ENCODE results near the gene CCDC57. TPM values are rescaled to one million over a fixed set of nuclear protein-coding genes. Genes with fewer than 3 reads are reported as not detected.
A peak's percentile ranks its signal among the peaks of the same experiment; 100 is the strongest.
"Not testable (repeated sequence)": the region's sequence is repeated elsewhere in the genome, so short reads cannot be mapped to it uniquely, and the experiment has no call there.

CCDC57 gene, protein sequence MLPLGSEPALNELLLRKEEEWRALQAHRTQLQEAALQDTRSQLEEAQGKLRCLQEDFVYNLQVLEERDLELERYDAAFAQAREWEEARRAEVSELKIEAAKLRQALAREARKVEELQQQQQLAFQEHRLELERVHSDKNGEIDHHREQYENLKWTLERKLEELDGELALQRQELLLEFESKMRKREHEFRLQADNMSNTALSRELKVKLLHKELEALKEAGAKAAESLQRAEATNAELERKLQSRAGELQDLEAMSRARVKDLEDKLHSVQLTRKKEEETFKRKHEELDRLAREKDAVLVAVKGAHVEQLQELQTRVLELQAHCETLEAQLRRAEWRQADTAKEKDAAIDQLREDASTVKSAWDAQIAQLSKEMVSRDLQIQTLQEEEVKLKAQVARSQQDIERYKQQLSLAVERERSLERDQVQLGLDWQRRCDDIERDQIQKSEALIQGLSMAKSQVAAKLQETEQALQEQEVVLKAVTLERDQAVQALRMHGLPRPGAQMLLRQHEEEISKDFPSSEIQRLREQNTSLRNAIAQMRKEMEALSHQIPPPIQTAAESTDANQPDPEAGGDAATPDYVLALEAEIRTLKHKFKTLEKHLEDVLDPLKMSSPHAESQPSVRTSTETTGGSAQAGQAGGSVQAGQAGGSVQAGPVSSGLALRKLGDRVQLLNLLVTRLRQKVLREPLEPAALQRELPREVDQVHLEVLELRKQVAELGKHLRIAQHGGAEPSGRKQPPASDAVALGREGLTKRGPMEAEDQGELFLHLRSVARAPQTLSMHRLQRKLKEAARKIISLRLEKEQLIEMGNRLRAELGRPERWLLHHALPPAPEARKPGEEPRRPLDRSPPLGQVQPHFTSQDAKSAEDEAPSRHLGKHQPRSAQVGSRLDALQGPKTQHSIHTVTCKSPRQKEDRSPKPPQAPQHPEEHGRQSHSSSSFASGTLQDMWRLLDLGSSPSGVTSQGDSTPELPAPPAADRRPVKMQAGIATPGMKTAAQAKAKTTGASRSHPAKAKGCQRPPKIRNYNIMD
- total RNA-seq (ENCODE audit: unreplicated experiment), result 37.2 TPM
- long read RNA-seq, partial matches to known transcripts, result 2 of 8 reads
- long read RNA-seq, other reads (novel, unspliced or antisense), result 3 of 8 reads

GRCh38 chr17:82212331-82213250, at the start of gene CCDC57:
CCDC57 (minus strand) TSS chr17:82212842; CDS start chr17:82201944, 10,898 bp downstream.
- Mint-ChIP-seq H3K27ac (ENCODE audit: unreplicated experiment) (peak within 1 kb of the TSS; percentile 81), H3K4me1 (ENCODE audit: unreplicated experiment) (peaks cover 3% of the 10 kb centered on the region), H3K27me3 (ENCODE audit: unreplicated experiment) (peaks cover 5% of the 10 kb centered on the region), H3K9me3 (ENCODE audit: unreplicated experiment) (no peaks in the 10 kb centered on the region), H3K4me3 (ENCODE audit: unreplicated experiment) (peak within 1 kb of the TSS; percentile 86), H3K36me3 (ENCODE audit: low read depth, unreplicated experiment) (peaks cover 2% of the 10 kb centered on the region)
- peak; percentile 80 for DNase-seq (ENCODE audit: low spot score)
- TF ChIP-seq CTCF (IDR thresholded peaks at IDR 0.05; ENCODE audit: unreplicated experiment), result no peak

DNA sequence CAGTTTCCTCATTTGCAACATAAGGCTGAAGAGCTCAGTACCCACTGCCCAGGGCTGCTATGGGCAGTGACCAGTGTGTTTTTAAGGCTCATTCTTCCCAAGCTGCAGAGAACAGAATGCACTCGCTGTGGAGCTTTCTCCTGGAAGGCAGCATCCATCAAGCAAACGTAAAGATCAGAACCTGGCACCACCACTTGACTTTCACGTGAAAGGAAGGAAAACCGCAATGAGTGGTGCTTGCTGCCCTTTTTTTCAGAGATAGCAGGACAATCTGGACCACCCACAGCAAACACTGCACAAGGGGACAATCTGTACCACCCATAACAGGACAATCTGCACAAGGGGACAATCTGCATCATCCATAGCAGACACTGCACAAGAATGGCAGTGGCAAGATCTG, 49.7 kb upstream of the CCDC57 start:
- no peak for TF ChIP-seq CTCF (IDR thresholded peaks at IDR 0.05; ENCODE audit: unreplicated experiment)
- Mint-ChIP-seq H3K27me3 (ENCODE audit: unreplicated experiment) (peaks cover 1% of the 10 kb centered on the region), H3K4me3 (ENCODE audit: unreplicated experiment) (peak overlapping the region; percentile 65), H3K36me3 (ENCODE audit: low read depth, unreplicated experiment) (peaks cover 77% of the 10 kb centered on the region), H3K27ac (ENCODE audit: unreplicated experiment) (no peak overlapping the region), H3K4me1 (ENCODE audit: unreplicated experiment) (peaks cover 3% of the 10 kb centered on the region), H3K9me3 (ENCODE audit: unreplicated experiment) (no peaks in the 10 kb centered on the region)
- DNase-seq (ENCODE audit: low spot score), result no peak

- H3K4me1 Mint-ChIP-seq (ENCODE audit: unreplicated experiment); DNase-seq (ENCODE audit: low spot score); H3K9me3 Mint-ChIP-seq (ENCODE audit: unreplicated experiment); H3K27ac Mint-ChIP-seq (ENCODE audit: unreplicated experiment); H3K27me3 Mint-ChIP-seq (ENCODE audit: unreplicated experiment): not testable (repeated sequence)
- peak overlapping the region; percentile 61 for H3K4me3 Mint-ChIP-seq (ENCODE audit: unreplicated experiment)
- peaks cover 76% of the 10 kb centered on the region for H3K36me3 Mint-ChIP-seq (ENCODE audit: low read depth, unreplicated experiment)
These were observed 47.6 kb upstream of the CCDC57 start for GRCh38 chr17:82259972-82260961.

DNA sequence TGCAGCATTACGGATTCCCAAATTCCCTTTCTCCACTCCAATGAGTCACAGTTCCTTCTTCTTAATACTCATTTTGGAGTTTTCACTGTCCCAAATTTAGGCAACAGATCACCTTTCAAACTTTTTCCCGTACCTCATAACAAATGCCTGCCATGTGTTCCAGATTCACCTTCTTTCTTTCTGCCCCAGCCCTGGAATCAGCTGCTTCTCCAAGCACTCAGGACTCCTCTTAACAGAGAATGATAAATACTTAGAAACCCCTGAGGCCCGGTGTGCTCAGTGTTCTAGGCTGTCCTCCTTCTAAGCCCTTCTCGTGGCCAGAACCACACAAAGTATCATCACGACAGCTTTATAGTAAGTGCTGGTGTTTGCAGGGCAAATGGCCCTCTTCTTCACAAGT, 45.9 kb upstream of the CCDC57 start:
- Mint-ChIP-seq H3K9me3 (ENCODE audit: unreplicated experiment) (no peaks in the 10 kb centered on the region), H3K4me3 (ENCODE audit: unreplicated experiment) (no peak overlapping the region), H3K4me1 (ENCODE audit: unreplicated experiment) (no peaks in the 10 kb centered on the region), H3K27me3 (ENCODE audit: unreplicated experiment) (peaks cover 1% of the 10 kb centered on the region), H3K27ac (ENCODE audit: unreplicated experiment) (no peak overlapping the region), H3K36me3 (ENCODE audit: low read depth, unreplicated experiment) (peaks cover 65% of the 10 kb centered on the region)
- no peak for TF ChIP-seq CTCF (IDR thresholded peaks at IDR 0.05; ENCODE audit: unreplicated experiment)
- no peak for DNase-seq (ENCODE audit: low spot score)

Data from endothelial cell (in vitro differentiated cells).